ENCODE data around the gene CYP4Z1.

DNA sequence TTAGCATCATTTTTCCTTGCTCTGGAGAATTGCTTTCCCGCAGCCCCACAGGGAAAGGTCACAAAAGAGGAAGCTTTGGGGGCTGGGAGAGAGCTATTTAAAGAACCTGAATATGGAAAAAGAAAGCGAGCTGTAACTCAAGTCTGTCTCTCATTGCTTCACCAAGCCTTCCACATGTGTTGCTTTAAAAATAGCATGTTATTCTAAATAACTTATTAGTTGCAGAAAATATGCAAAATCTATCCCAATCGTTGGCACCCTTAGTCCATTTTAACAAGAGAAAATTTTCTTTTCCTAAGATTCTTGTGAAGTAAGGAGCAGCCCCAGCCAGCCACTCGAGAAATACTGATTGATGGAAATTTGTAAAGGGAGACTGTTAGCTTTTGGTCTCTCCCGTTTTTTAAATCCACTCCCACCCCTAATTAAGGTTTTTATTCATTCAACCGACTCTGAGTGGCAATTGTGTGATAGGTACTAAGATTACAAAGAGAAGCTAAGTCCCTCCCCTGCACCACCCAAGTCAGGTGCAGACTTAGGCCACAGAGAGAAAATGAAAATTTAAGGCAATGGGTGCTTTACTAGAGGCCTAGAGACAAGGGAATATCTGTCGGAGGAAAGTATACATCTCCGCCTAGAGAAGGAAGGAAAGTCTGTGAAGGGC, 42.8 kb upstream of the CYP4Z1 start:
- TF ChIP-seq, protein P1, sequence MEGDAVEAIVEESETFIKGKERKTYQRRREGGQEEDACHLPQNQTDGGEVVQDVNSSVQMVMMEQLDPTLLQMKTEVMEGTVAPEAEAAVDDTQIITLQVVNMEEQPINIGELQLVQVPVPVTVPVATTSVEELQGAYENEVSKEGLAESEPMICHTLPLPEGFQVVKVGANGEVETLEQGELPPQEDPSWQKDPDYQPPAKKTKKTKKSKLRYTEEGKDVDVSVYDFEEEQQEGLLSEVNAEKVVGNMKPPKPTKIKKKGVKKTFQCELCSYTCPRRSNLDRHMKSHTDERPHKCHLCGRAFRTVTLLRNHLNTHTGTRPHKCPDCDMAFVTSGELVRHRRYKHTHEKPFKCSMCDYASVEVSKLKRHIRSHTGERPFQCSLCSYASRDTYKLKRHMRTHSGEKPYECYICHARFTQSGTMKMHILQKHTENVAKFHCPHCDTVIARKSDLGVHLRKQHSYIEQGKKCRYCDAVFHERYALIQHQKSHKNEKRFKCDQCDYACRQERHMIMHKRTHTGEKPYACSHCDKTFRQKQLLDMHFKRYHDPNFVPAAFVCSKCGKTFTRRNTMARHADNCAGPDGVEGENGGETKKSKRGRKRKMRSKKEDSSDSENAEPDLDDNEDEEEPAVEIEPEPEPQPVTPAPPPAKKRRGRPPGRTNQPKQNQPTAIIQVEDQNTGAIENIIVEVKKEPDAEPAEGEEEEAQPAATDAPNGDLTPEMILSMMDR (conservative IDR thresholded peaks at IDR 0.05; ENCODE audit: low read length), result no peak
- TF ChIP-seq EZH2phosphoT487 (IDR thresholded peaks at IDR 0.05; ENCODE audit: borderline replicate concordance, low read depth, low read length), result no peak

Data from OCI-LY7 (cell line).